ENCODE measurements around the gene KCP.

- no peak for TF ChIP-seq BHLHE40 (IDR thresholded peaks at IDR 0.05; ENCODE audit: borderline replicate concordance)
- TF ChIP-seq TARDBP (IDR thresholded peaks at IDR 0.05), result no peak
- TF ChIP-seq ZNF384 (IDR thresholded peaks at IDR 0.05), result no peak
- TF ChIP-seq SUZ12 (IDR thresholded peaks at IDR 0.05), result no peak
- no peak for TF ChIP-seq LEF1 (IDR thresholded peaks at IDR 0.05; ENCODE audit: borderline replicate concordance)
- TF ChIP-seq SP1 (IDR thresholded peaks at IDR 0.05), result no peak
- TF ChIP-seq HDGF (IDR thresholded peaks at IDR 0.05; ENCODE audit: borderline replicate concordance), result no peak
- TF ChIP-seq ARNT (IDR thresholded peaks at IDR 0.05), result no peak
- TF ChIP-seq FOXK2 (IDR thresholded peaks at IDR 0.05), result no peak
- no peak for TF ChIP-seq FOXA1 (IDR thresholded peaks at IDR 0.05)
Measured at GRCh38 chr7:128827248-128827958, 83.1 kb downstream of the KCP start.
